A549 (cell line): ENCODE measurements around the gene PHYHIPL.

Experiments used
- EHF ChIP-seq: fragments of 250-450 bp; sonication (Bioruptor Pico); IDR thresholded peaks from 2 replicates; pipeline ENCODE4 v1.5.0; 2020; ENCODE audit warnings: mild to moderate bottlenecking
- ESRRA ChIP-seq: fragments of 150-350 bp; IDR thresholded peaks from 2 replicates; pipeline ENCODE4 v1.6.1; 2014; ENCODE audit warnings: mild to moderate bottlenecking, low read length, borderline replicate concordance
- MAZ ChIP-seq: fragments of 150-350 bp; IDR thresholded peaks from 2 replicates; pipeline ENCODE4 v1.6.1; 2014; ENCODE audit warnings: antibody characterized with exemption, low read depth, low read length, borderline replicate concordance
- NR3C1 ChIP-seq: fragments of >200 bp; sonication (Bioruptor Twin); formaldehyde crosslinking; IDR thresholded peaks from 3 replicates; pipeline ENCODE4 v1.6.1; 2017
- REST ChIP-seq: fragments of 200-600 bp; sonication (generic); IDR thresholded peaks from 2 replicates; pipeline ENCODE4 v1.6.1; 2016; ENCODE audit warnings: antibody characterized with exemption, mild to moderate bottlenecking, moderate library complexity
- SREBF2 ChIP-seq: fragments of 450-650 bp; IDR thresholded peaks from 2 replicates; pipeline ENCODE4 v1.6.1; 2014; ENCODE audit warnings: mild to moderate bottlenecking, moderate library complexity
- TF ChIP-seq, protein P1 (sequence below): fragments of >200 bp; sonication (Bioruptor Twin); formaldehyde crosslinking; IDR thresholded peaks from 3 replicates; pipeline ENCODE4 v1.5.1; 2016
- TF ChIP-seq, protein P2 (sequence below): IDR thresholded peaks from 2 replicates; pipeline ENCODE4 v1.6.1; 2012; ENCODE audit warnings: low read depth, borderline replicate concordance

DNA sequence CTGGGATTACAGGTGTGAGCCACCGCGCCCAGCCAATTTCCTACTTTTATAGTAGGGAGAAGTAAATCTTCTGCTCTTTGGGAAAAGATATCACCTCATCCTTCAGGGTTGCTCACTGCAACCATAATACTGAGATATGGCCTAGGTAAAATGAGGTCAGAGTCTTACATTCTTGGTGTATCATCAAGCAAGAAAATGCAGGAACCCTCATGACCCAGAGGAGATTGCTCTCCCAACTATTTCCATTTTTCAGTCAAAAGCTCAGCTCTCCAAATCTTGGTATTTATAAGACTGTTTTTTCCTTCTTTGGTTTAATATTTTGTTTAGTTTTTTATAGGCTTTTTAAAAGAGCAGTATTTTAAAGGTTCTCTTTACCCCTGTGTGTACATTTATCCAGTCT, 20.9 kb upstream of the PHYHIPL start:
- no peak for TF ChIP-seq MAZ
- TF ChIP-seq EHF: no peak
- TF ChIP-seq NR3C1: no peak
- TF ChIP-seq, protein P1, sequence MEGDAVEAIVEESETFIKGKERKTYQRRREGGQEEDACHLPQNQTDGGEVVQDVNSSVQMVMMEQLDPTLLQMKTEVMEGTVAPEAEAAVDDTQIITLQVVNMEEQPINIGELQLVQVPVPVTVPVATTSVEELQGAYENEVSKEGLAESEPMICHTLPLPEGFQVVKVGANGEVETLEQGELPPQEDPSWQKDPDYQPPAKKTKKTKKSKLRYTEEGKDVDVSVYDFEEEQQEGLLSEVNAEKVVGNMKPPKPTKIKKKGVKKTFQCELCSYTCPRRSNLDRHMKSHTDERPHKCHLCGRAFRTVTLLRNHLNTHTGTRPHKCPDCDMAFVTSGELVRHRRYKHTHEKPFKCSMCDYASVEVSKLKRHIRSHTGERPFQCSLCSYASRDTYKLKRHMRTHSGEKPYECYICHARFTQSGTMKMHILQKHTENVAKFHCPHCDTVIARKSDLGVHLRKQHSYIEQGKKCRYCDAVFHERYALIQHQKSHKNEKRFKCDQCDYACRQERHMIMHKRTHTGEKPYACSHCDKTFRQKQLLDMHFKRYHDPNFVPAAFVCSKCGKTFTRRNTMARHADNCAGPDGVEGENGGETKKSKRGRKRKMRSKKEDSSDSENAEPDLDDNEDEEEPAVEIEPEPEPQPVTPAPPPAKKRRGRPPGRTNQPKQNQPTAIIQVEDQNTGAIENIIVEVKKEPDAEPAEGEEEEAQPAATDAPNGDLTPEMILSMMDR: no peak
- TF ChIP-seq REST: no peak
- no peak for TF ChIP-seq SREBF2
- TF ChIP-seq ESRRA: no peak
- TF ChIP-seq, protein P2, sequence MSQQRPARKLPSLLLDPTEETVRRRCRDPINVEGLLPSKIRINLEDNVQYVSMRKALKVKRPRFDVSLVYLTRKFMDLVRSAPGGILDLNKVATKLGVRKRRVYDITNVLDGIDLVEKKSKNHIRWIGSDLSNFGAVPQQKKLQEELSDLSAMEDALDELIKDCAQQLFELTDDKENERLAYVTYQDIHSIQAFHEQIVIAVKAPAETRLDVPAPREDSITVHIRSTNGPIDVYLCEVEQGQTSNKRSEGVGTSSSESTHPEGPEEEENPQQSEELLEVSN: no peak
